Mesodermal cell (in vitro differentiated cells): Measurements from ENCODE around the gene PRF1.

ENCODE experiments used
- H3K27ac ChIP-seq: 2 replicates; pipeline ENCODE4 v1.7.0; 2013; ENCODE audit warnings: mild to moderate bottlenecking, low read depth, low read length, moderate library complexity; ENCODE audit not compliant: severe bottlenecking
- H3K36me3 ChIP-seq: 2 replicates; pipeline ENCODE4 v1.7.1; 2013; ENCODE audit warnings: mild to moderate bottlenecking, low read length, moderate library complexity; ENCODE audit not compliant: control insufficient read depth, insufficient read depth
- H3K4me1 ChIP-seq: one replicate; pipeline ENCODE4 v1.7.1; 2013; ENCODE audit warnings: mild to moderate bottlenecking, low read length; ENCODE audit not compliant: insufficient read depth, control insufficient read depth, poor library complexity, severe bottlenecking
- H3K4me3 ChIP-seq: 2 replicates; pipeline ENCODE4 v1.7.0; 2013; ENCODE audit warnings: low read length, control low read depth, mild to moderate bottlenecking; ENCODE audit not compliant: insufficient read depth, poor library complexity, severe bottlenecking; ENCODE audit errors: extremely low read depth
- H3K9me3 ChIP-seq: 2 replicates; pipeline ENCODE4 v1.7.1; 2013; ENCODE audit warnings: mild to moderate bottlenecking, low read length, moderate library complexity; ENCODE audit not compliant: control insufficient read depth
- WGBS, 2 experiments: methylation state at CpG; one replicate each; pipeline ENCODE4 v1.1.5; 2013; ENCODE audit warnings: missing lambda C conversion rate in 2 of 2; ENCODE audit not compliant: insufficient coverage in 2 of 2; 5-methylcytosine and 5-hydroxymethylcytosine counted together

PRF1 gene

DNA sequence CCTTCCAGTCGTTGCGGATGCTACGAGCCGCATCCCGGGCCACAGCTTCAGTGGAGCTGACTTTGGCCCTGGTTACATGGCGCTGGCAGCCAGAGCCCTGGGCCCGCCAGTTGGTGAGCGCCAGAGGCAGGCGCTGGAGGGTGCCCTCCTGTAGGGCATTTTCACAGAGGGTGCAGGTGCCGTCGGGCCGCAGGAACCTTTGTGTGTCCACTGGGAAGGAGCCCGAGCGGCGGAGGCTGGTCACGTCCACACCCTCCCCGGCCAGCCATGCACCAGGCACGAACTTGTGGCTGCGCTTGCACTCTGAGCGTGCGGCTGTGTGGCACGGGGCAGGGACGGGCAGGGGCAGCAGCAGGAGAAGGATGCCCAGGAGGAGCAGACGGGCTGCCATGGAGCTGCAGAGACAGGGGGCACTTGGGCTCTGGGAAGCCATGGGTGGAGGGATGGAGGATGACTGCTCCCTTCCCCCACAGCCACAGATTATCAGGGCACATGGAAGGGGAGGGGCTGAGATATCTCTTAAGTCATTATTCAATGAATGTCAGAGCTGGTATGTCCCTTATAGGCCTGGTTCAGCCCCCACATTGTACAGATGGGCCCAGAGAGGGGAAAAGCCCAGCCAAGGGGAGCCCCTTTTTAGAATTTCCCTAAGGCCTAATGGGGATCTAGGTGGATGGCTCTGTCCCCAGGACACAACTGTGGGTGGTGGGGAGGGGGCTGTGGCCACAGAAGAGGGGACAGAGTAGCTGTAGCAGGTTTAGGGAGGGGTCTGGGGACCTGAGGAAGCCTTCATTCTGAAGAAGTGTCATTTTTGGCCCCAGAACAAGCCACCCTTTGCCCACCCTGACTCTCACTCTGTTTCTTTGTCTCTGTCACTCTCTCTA lies 1.8 kb downstream of the PRF1 start:
- no peaks in the 10 kb centered on the region for H3K9me3 ChIP-seq
- 96 to 97% methylated on average over 20 to 24 of the region's 24 CpGs for WGBS, 2 experiments

DNA sequence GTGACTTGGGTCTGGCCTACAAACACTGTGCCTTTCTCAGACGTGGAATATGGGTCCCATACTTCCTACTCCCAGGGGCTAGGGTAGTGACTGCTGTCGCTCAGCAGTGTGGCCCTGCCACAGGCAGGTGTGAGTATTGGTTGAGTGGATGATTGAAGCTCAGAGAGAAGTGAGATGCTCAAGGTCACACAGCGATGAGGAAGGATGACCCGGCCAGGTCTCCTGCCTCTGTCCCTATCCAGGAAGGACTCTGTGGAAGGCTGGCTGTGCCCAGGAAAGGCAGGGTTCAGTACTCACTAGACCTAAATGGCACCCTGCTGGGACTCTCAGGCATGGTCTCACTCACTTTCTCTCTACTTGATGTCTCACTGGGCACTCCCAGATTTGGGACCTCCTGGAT lies 2.8 kb downstream of the PRF1 start:
- 87 to 92% methylated on average over 3 of the region's 4 CpGs for WGBS, 2 experiments

More for the DNA sequence above, 1.8 kb downstream of the PRF1 start:
- no peaks in the 10 kb centered on the region for H3K36me3 ChIP-seq
- H3K4me3 ChIP-seq: no peak overlapping the region
- no peaks in the 10 kb centered on the region for H3K4me1 ChIP-seq
- H3K27ac ChIP-seq: no peak overlapping the region

DNA sequence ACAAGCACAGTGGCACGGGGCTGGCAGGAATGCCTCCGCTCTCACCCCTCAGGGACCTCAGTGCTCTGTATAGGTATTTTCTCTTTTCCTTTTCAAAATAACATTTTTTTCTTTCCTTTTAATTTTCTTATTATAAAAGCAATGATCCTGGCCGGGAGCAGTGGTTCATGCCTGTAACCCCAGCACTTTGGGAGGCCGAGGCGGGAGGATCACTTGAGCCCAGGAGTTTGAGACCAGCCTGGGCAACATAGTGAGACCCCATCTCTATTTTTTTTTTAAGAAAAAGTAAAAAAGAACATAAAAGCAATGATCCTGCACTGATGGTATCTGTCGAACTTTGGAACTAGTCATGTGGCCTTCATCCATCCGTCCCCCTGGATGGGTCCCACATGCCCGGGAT lies 3.2 kb downstream of the PRF1 start:
- no peak overlapping the region for H3K27ac ChIP-seq
- no peaks in the 10 kb centered on the region for H3K9me3 ChIP-seq
- no peaks in the 10 kb centered on the region for H3K36me3 ChIP-seq
- H3K4me3 ChIP-seq: no peak overlapping the region
- no peaks in the 10 kb centered on the region for H3K4me1 ChIP-seq
- WGBS, 2 experiments: 95 to 96% methylated on average over 4 to 6 of the region's 8 CpGs

More for the DNA sequence above, 2.8 kb downstream of the PRF1 start:
- Histone ChIP-seq H3K9me3 (no peaks in the 10 kb centered on the region), H3K4me1 (no peaks in the 10 kb centered on the region), H3K27ac (no peak overlapping the region), H3K4me3 (no peak overlapping the region), H3K36me3 (no peaks in the 10 kb centered on the region)

DNA sequence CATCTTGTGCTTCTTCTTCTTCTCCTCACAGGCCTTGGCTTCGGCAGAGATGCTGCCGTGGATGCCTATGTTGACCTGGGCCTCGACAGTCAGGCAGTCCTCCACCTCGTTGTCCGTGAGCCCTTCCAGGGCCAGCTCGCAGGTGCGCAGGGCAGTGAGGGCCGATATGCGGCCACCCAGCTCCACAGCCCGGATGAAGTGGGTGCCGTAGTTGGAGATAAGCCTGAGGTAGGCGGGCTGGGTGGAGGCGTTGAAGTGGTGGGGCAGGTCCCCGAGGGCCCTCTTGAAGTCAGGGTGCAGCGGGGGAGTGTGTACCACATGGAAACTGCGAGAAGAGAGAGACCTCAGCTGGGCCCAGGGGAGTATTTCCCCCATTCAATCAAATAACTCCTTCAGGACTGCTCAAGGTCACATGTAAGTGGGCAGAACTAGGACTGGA lies 3.7 kb downstream of the PRF1 start:
- Histone ChIP-seq H3K27ac (no peak overlapping the region), H3K9me3 (no peaks in the 10 kb centered on the region), H3K4me1 (no peaks in the 10 kb centered on the region), H3K4me3 (no peak overlapping the region), H3K36me3 (no peaks in the 10 kb centered on the region)
- 89 to 91% methylated on average over 16 of the region's 16 CpGs for WGBS, 2 experiments

DNA sequence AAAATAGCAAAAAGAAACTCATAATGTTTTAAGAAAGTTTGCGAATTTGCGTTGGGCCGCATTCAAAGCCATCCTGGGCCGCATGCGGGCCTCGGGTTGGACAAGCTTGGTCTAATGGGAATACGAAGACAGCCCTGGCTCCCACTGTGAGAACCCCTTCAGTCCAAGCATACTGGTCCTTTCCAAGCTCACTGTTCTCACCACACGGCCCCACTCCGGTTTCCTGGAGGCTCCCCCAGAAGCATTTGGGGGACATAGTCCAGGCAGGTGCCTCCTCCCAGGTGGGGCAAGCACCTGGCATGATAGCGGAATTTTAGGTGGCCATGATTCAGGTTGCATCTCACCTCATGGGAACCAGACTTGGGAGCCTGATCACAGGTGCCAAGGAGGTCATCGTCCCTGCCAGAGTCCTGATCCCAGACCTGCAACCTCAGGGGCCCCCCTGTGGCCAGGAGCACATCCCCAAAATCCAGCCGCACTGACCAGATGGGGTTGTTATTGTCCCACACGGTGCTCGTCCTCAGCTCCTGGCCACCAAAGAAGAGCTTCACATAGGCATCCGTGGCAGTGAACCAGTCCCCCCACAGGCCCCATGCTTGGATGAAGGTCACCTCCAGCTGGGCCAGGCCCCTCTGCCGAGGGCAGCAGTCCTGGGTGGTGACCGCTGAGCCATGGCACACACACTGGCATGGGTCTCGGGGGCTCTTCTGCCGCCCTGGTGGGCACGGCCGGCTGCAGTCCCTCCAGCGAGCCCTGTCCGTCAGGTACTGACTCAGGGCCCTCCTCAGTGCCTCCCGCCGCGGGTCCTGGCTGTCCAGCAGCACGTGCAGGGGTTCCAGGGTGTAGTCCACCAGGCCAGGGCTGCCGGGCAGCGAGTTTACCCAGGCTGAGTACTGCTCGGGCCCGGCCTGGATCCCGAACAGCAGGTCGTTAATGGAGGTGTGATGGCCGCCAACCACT lies 4.4 kb downstream of the PRF1 start:
- Histone ChIP-seq H3K4me3 (no peak overlapping the region), H3K27ac (no peak overlapping the region), H3K4me1 (no peaks in the 10 kb centered on the region), H3K9me3 (no peaks in the 10 kb centered on the region), H3K36me3 (no peaks in the 10 kb centered on the region)
- WGBS, 2 experiments: 94 to 95% methylated on average over 28 to 32 of the region's 34 CpGs

DNA sequence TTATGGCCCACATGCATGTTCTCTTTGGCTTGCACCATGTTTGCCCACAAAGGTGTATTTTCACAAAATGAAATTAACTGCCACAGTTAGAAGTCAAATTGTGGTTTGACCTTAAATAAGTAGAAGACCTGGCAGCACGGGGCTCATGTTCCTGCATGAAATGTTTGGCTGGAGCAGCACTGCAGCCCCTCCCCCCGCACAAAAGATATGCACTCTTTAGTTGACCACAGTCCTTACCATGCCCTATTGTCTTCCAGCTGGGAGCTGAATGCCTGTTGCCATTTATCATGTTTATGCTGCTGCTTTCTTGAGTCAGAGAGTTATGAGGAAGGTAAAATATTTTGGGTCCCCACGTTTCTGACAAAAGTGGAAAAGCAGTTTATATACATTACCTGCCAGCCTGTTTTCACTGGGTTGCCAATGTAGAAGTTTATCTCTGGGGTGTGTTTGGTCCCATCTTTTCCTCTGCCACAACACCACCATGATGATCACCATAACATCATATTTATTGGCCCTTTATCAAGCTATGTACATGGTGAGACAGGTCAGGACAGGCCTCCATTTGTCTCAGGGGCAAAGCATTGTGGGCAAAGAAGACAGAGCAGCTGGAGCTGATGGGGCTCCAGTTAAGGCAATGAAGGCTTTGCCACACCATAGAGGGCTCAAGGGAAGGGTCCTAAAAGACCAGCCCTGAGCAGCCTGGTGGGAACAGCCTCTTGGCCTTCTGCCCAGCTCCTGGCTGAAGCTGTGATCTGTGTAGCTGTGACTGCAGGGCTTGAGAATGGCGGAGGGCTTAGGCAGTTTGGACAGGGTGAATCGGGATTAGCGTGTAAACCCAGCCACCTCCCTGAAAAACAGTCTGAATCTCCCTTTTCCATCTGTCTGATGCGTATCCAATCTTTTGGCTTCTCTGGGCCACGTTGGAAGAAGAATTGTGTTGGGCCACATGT lies 5.4 kb downstream of the PRF1 start:
- H3K36me3 ChIP-seq: no peaks in the 10 kb centered on the region
- no peaks in the 10 kb centered on the region for H3K4me1 ChIP-seq
- 83 to 90% methylated on average over 3 to 4 of the region's 8 CpGs for WGBS, 2 experiments
- H3K9me3 ChIP-seq: no peaks in the 10 kb centered on the region
- H3K4me3 ChIP-seq: no peak overlapping the region
- no peak overlapping the region for H3K27ac ChIP-seq

DNA sequence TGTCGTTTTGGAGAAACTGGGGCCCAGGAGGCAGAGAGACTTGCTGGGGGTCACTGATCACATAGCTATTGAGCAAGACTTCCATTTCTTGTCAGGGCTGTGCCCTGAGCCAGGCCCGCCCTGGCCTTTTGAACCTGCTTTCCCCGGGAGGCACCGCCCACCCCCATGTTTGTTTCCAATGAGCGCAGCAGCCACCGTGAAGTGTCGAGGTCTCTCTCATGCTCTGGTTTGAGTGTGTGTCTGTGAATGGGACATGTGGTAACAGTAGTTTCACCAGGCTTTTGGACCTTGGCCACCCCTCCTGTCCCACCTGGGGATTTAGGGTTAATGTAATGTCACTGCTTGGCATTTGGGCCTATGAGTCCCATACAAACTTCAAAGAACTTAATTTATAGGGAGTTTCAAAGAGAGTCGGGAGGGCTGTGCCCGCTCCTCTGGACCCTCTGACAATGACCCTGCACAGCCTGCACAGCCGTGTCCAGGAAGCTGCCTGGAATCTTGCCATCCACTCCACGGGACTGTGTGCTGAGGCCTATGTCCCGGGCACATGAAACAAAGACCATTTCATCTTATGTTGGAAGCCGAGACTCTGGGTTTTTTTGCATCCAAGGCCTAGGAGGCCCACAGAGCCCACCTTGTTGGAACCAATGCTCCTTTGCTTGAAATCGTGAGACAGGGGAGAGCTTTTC lies 6.3 kb downstream of the PRF1 start:
- Histone ChIP-seq H3K4me1 (no peaks in the 10 kb centered on the region), H3K4me3 (no peak overlapping the region), H3K9me3 (no peaks in the 10 kb centered on the region), H3K36me3 (no peaks in the 10 kb centered on the region), H3K27ac (no peak overlapping the region)
- 88 to 92% methylated on average over 10 to 13 of the region's 14 CpGs for WGBS, 2 experiments

DNA sequence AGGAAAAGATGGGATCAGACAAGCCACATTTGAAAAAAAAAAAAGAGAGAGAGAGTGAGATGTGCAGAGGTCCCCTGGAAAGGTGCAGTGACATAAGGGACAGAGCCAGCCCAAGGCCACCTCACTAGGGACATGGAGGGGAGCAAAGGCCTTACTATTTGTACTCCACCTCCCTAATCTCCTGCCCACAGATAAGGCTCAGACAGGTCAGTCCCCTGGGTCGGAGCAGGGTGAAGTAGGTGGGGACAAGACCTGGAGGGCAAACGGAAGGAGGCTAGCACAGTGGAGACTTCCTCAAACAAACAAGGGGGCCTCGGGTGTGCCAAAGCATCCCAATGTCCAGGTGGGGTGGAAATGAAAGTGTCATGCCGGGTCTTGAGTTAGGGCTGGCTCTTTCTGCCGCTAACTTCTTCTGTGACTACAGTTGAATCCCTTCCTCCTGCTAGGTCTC lies 7.0 kb downstream of the PRF1 start:
- Histone ChIP-seq H3K36me3 (no peaks in the 10 kb centered on the region), H3K4me1 (no peaks in the 10 kb centered on the region), H3K4me3 (no peak overlapping the region), H3K27ac (no peak overlapping the region), H3K9me3 (no peaks in the 10 kb centered on the region)
- WGBS, 2 experiments: 88 to 93% methylated on average over 3 to 5 of the region's 5 CpGs

DNA sequence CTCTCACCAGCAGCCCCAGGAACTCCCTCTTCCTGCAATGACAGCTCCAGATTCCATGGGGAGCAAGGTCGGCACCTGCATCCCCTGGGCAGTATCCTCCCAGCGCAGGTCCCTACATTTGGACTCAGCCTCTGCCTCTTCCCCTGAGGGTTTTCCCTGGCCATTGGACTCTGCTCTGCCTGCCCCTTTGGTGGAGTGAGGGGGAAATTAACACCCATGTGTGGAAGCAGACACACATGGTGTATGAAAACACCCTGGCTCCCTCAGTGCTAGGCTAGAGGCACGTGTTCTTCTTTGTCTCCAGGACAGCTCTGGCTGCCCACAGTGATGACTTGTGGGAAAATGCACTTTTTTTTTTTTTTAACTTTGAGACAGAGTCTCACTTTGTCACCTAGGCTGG lies 8.4 kb downstream of the PRF1 start:
- no peaks in the 10 kb centered on the region for H3K9me3 ChIP-seq
- H3K4me1 ChIP-seq: no peaks in the 10 kb centered on the region
- H3K36me3 ChIP-seq: no peaks in the 10 kb centered on the region
- 84 to 100% methylated on average over 1 to 2 of the region's 3 CpGs for WGBS, 2 experiments
- H3K4me3 ChIP-seq: no peak overlapping the region
- H3K27ac ChIP-seq: no peak overlapping the region
